D341Med (cell line): ENCODE results near the gene HSPE1.
"Not testable (repeated sequence)": the region's sequence is repeated elsewhere in the genome, so short reads cannot be mapped to it uniquely, and the experiment has no call there.

Experiments used
- DNase-seq: peaks from one replicate; pipeline ENCODE4 v3.0.0; 2012; ENCODE audit warnings: low spot score

HSPE1 gene

DNA sequence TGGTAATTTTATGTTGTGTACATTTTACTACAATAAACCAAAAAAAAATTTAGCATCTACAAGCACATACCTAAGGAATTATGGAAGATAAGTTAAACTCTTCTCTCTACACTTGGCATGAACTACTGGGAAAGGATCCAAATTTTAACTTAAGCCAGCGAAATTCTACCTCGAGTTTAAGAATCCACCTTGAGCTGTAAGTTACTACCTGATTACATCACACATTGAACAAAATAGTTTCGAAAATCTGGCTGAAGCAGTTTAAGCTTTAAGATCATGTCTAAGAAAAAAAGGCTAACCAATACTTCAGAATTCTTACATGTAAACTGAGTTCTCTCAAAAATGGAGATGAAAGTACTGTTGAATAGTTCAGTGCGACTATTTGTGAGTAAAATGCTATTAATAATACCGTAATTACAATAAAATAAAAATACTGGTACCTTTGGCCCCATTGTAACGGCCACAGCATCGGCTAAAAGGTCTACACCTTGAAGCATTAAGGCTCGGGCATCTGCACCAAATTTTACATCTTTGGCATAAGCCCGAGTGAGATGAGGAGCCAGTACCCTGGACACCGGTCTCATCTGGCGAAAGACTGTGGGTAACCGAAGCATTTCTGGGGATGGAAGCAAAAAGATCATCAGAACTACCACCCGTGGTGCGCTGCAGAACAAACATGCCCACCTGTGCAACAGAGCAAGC, 1.8 kb upstream of the HSPE1 start:
- no peak for DNase-seq

GRCh38 chr2:197498937-197499593, 1.1 kb upstream of the HSPE1 start:
- DNase-seq: peak; percentile 52

- no peak for DNase-seq
These were observed 438 bp downstream of the HSPE1 start for GRCh38 chr2:197500503-197501131.

DNA sequence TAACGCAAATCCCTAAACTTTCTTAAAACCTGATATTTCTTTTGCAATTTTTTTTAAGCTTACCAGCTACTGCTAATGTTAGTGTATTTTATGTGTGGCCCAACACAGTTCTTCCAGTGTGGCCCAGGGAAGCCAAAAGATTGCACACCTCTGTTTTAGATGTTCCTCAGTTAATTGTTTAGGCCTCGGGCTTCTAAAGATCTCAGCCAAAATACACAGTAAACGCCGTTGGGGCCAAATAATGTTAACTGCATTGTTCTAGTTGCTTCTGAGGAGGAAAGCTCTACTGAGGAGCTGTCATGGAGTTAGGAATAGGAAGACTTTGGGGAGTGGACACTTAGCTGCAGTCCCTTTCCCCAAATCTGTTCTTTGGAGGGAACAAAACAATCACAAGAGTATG, 2.0 kb downstream of the HSPE1 start:
- DNase-seq: no peak

GRCh38 chr2:197502685-197503084, 2.5 kb downstream of the HSPE1 start:
- DNase-seq: no peak

DNA sequence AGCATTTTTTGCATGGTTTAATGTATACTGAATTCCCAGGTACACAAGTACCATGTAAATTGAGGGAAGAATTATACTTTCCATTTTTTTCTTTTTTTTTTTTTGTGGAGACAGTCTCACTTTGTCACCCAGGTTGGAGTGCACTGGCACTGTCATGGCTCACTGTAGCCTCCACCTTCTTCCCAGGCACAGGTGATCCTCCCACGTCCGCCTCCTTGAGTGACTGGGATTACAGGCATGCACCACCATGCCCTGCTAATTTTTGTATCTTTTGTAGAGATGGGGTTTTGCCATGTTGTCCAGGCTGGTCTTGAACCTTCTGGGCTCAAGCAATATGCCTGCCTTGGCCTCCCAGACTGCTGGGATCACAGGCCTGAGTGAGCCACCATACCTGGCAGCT, 3.8 kb downstream of the HSPE1 start:
- no peak for DNase-seq

- DNase-seq: no peak
These were observed 4.3 kb downstream of the HSPE1 start for GRCh38 chr2:197504512-197504911.

GRCh38 chr2:197506658-197507057, 6.5 kb downstream of the HSPE1 start:
- DNase-seq: no peak

- DNase-seq: no peak
These were observed 13.7 kb downstream of the HSPE1 start for GRCh38 chr2:197513915-197514314.

GRCh38 chr2:197514754-197515153, 14.6 kb downstream of the HSPE1 start:
- no peak for DNase-seq

DNA sequence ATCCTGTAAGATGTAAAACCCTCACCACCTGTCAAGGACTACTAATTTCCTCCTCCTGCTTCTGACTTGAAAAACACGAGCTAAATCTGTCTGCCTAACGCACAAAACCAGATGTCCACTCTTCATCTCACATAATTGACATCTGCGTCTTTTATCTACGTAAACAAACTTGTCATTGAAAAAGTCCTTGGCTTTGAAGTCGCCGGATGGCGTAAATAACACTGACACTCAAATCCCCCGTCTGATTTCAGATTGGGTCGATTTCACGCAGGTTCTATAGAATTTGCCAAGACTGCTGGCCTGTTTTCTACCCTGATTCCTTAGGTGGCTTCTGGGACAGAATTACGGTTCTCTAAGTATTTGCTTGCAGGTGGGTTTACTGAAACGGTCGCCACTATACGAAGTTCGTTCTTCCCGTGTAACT, 15.1 kb downstream of the HSPE1 start:
- DNase-seq: no peak

DNA sequence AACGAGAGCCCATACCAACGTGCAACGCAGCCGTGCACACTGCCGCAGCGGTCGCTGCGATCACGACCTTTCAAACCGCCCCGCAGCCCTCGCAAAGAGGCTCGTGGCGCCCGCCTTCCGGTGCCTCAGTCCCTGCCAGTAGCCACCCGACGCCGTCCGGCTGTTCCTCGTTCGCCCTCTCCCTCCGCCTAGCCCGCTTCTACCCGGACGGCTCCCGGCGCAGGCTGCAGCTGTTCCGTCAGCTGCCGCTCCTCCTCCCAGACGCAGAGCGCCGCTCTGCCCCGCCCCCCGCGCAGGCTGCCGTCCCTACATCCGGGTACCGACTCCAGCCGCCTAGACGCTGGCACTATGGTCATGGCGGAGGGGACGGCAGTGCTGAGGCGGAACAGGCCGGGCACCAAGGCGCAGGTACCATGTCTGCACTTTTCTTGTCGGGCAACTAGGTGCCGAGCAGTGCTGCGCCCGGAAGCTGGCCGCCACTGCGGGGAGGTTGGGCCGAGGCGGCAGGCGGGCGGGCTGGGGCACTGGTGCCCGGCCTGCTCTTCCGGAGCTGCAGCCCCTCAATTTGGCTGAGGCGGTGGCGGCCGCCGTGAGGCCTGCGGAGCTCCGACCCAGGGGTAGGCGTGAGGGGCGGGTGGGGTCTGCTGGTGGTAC, 15.7 kb downstream of the HSPE1 start, which contains the start of gene MOB4:
Gene MOB4, plus strand, starts transcription at position 328 of the 654 bp plus-strand sequence. Its CDS starts 21 bp downstream, at position 349.
- DNase-seq: peak; percentile 94

GRCh38 chr2:197516393-197516761, 16.2 kb downstream of the HSPE1 start:
- DNase-seq: no peak

DNA sequence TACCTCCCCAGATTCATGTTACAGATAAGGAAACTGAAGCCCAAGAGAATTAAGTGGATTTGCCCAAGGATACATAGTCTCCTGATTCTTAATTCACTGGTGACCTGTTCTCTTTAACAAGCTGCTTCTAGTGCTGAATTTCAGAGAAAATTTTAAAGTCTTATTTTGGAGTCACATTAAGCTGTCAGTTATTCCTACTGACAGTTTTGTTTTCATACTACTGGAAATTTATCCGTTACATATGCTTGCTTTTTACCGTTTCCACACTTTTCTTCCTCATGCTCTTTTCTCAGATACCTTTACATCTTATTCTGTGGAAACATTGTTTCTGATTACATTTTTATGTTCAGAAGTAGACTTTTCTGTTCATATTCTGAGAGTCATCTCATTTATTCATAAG, 17.0 kb downstream of the HSPE1 start:
- DNase-seq: no peak

- DNase-seq: no peak
These were observed 38.2 kb downstream of the HSPE1 start for GRCh38 chr2:197538412-197538811.

GRCh38 chr2:197539734-197540133, 39.6 kb downstream of the HSPE1 start:
- DNase-seq: no peak

- no peak for DNase-seq
These were observed 43.0 kb downstream of the HSPE1 start for GRCh38 chr2:197543206-197543605.

DNA sequence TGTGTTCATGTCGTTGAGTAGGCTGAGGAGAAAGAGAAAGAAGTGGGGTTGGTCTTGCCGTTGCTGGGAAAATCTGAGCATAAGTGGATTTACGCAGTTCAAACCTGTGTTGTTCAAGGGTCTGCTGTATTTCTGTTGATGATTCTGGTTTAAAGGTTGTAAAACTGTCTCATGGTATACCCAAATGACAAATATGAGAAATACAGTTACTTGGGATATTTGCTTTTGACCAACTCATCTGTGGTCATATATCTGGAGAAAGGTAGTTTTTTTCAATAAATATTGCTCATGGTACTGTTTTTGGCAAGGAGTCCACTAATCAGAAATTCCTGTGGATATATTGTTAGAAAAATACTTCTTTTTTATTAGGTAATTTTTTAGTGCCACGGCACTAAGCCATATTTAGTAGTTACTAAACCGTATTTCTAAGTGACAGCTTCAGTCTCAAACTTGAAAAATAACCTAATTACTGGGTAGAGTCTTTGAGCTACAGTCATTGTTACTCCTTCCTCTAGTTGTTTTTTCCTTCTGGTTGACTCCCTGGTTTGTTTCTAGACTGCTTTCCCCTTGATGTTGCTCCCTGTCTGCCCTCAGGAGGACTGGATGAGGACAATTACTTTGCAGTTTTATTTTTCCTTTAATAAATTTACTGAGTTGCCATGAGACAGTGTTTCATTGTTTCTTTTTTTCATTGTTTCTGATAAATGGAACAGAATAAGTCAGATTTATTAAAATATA, 47.2 kb downstream of the HSPE1 start:
- no peak for DNase-seq

DNA sequence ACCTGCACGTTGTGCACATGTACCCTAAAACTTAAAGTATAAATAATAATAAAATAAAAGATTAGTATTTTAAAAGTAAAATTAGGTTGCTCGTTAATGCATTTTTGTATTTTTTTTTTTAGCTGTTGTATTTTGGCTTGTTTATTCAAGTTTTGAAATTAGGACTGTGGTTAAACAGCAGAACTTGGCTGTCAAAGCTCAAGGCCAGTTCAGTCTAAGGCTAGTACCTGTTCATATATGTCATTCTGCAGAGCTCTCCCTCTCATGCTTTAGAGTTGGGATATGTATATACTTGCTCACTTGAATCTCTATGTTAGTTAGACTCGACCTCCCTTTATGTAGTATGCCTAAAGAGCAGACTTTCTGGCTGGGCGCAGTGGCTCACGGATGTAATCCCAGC, 48.4 kb downstream of the HSPE1 start:
- no peak for DNase-seq

GRCh38 chr2:197551260-197551659, 51.1 kb downstream of the HSPE1 start:
- not testable (repeated sequence) for DNase-seq
